Measurements from ENCODE around the gene PRG2.

The PRG2 gene

GRCh38 chr11:57359396-57359795, 31.1 kb downstream of the PRG2 start:
- TF ChIP-seq ZNF70 (CRISPR knock-in tag; IDR thresholded peaks at IDR 0.05) (no peak), GLIS3 (CRISPR knock-in tag; IDR thresholded peaks at IDR 0.05) (no peak)
- ATAC-seq = no peak

- ATAC-seq = no peak
- TF ChIP-seq TOX (CRISPR knock-in tag; IDR thresholded peaks at IDR 0.05; ENCODE audit: borderline replicate concordance) (no peak), SNAI2 (CRISPR knock-in tag; IDR thresholded peaks at IDR 0.05) (no peak), ZC3H10 (CRISPR knock-in tag; IDR thresholded peaks at IDR 0.05) (no peak), ESRRG (CRISPR knock-in tag; IDR thresholded peaks at IDR 0.05) (no peak), ISL1 (CRISPR knock-in tag; IDR thresholded peaks at IDR 0.05) (no peak), BACH2 (CRISPR knock-in tag; IDR thresholded peaks at IDR 0.05; ENCODE audit: borderline replicate concordance) (no peak), ZFP3 (CRISPR knock-in tag; IDR thresholded peaks at IDR 0.05) (no peak), ZFP30 (CRISPR knock-in tag; IDR thresholded peaks at IDR 0.05) (no peak), PATZ1 (CRISPR knock-in tag; IDR thresholded peaks at IDR 0.05; ENCODE audit: borderline replicate concordance) (no peak), POU6F1 (CRISPR knock-in tag; IDR thresholded peaks at IDR 0.05; ENCODE audit: borderline replicate concordance, low read depth) (no peak), OSR1 (CRISPR knock-in tag; IDR thresholded peaks at IDR 0.05) (no peak), CSDC2 (CRISPR knock-in tag; IDR thresholded peaks at IDR 0.05) (no peak), GLIS3 (CRISPR knock-in tag; IDR thresholded peaks at IDR 0.05) (no peak), TCF4 (CRISPR knock-in tag; IDR thresholded peaks at IDR 0.05; ENCODE audit: borderline replicate concordance) (no peak)
- TF ChIP-seq, protein P1, sequence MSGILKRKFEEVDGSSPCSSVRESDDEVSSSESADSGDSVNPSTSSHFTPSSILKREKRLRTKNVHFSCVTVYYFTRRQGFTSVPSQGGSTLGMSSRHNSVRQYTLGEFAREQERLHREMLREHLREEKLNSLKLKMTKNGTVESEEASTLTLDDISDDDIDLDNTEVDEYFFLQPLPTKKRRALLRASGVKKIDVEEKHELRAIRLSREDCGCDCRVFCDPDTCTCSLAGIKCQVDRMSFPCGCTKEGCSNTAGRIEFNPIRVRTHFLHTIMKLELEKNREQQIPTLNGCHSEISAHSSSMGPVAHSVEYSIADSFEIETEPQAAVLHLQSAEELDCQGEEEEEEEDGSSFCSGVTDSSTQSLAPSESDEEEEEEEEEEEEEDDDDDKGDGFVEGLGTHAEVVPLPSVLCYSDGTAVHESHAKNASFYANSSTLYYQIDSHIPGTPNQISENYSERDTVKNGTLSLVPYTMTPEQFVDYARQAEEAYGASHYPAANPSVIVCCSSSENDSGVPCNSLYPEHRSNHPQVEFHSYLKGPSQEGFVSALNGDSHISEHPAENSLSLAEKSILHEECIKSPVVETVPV (CRISPR knock-in tag; IDR thresholded peaks at IDR 0.05) = no peak
- TF ChIP-seq, protein P2, sequence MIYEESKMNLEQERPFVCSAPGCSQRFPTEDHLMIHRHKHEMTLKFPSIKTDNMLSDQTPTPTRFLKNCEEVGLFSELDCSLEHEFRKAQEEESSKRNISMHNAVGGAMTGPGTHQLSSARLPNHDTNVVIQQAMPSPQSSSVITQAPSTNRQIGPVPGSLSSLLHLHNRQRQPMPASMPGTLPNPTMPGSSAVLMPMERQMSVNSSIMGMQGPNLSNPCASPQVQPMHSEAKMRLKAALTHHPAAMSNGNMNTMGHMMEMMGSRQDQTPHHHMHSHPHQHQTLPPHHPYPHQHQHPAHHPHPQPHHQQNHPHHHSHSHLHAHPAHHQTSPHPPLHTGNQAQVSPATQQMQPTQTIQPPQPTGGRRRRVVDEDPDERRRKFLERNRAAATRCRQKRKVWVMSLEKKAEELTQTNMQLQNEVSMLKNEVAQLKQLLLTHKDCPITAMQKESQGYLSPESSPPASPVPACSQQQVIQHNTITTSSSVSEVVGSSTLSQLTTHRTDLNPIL (CRISPR knock-in tag; IDR thresholded peaks at IDR 0.05; ENCODE audit: low read depth) = no peak
- TF ChIP-seq, protein P3, sequence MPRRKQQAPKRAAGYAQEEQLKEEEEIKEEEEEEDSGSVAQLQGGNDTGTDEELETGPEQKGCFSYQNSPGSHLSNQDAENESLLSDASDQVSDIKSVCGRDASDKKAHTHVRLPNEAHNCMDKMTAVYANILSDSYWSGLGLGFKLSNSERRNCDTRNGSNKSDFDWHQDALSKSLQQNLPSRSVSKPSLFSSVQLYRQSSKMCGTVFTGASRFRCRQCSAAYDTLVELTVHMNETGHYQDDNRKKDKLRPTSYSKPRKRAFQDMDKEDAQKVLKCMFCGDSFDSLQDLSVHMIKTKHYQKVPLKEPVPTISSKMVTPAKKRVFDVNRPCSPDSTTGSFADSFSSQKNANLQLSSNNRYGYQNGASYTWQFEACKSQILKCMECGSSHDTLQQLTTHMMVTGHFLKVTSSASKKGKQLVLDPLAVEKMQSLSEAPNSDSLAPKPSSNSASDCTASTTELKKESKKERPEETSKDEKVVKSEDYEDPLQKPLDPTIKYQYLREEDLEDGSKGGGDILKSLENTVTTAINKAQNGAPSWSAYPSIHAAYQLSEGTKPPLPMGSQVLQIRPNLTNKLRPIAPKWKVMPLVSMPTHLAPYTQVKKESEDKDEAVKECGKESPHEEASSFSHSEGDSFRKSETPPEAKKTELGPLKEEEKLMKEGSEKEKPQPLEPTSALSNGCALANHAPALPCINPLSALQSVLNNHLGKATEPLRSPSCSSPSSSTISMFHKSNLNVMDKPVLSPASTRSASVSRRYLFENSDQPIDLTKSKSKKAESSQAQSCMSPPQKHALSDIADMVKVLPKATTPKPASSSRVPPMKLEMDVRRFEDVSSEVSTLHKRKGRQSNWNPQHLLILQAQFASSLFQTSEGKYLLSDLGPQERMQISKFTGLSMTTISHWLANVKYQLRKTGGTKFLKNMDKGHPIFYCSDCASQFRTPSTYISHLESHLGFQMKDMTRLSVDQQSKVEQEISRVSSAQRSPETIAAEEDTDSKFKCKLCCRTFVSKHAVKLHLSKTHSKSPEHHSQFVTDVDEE (CRISPR knock-in tag; IDR thresholded peaks at IDR 0.05) = no peak
Observed at GRCh38 chr11:57358991-57359390, 31.5 kb downstream of the PRG2 start.

- ATAC-seq = no peak
- TF ChIP-seq, protein P1 (CRISPR knock-in tag; IDR thresholded peaks at IDR 0.05) = no peak
- no peak for TF ChIP-seq ZC3H10 (CRISPR knock-in tag; IDR thresholded peaks at IDR 0.05)
- TF ChIP-seq TOX (CRISPR knock-in tag; IDR thresholded peaks at IDR 0.05; ENCODE audit: borderline replicate concordance) = no peak
- TF ChIP-seq TCF4 (CRISPR knock-in tag; IDR thresholded peaks at IDR 0.05; ENCODE audit: borderline replicate concordance) = no peak
Observed at GRCh38 chr11:57358543-57358961, 31.9 kb downstream of the PRG2 start.
